NCI-H2029 (cell line): ENCODE data around the gene XKR7.
"Not testable (repeated sequence)": the region's sequence is repeated elsewhere in the genome, so short reads cannot be mapped to it uniquely, and the experiment has no call there.

Experiments used
- DNase-seq: peaks from one replicate; lab custom pipeline; 2025; lab: John Stamatoyannopoulos, UW

Gene XKR7

GRCh38 chr20:32017711-32018251 is 49.8 kb downstream of the XKR7 start:
- DNase-seq, result peak; percentile 86

GRCh38 chr20:32018269-32019155 is 50.6 kb downstream of the XKR7 start:
- DNase-seq, result peak; percentile 82

- DNase-seq, result peak; percentile 37
Observed at GRCh38 chr20:32019156-32019510, 51.2 kb downstream of the XKR7 start.

GRCh38 chr20:32019563-32020463 is 51.9 kb downstream of the XKR7 start:
- DNase-seq, result no peak

GRCh38 chr20:32021091-32021490 is 53.1 kb downstream of the XKR7 start:
- DNase-seq, result no peak

GRCh38 chr20:32024683-32025295 is 56.8 kb downstream of the XKR7 start:
- no peak for DNase-seq

GRCh38 chr20:32027643-32028042 is 59.7 kb downstream of the XKR7 start:
- no peak for DNase-seq

GRCh38 chr20:32028647-32029372 is 60.9 kb downstream of the XKR7 start:
- no peak for DNase-seq

GRCh38 chr20:32029561-32029960 is 61.6 kb downstream of the XKR7 start:
- no peak for DNase-seq

GRCh38 chr20:32031007-32031958 is 63.3 kb downstream of the XKR7 start:
- peak; percentile 67 for DNase-seq

- DNase-seq, result no peak
Observed at GRCh38 chr20:32033316-32033715, 65.4 kb downstream of the XKR7 start.

- not testable (repeated sequence) for DNase-seq
Observed at GRCh38 chr20:32033721-32034120, 65.8 kb downstream of the XKR7 start.

- DNase-seq, result no peak
Observed at GRCh38 chr20:32034581-32035425, 66.9 kb downstream of the XKR7 start.

GRCh38 chr20:32035426-32035779 is 67.5 kb downstream of the XKR7 start:
- no peak for DNase-seq

GRCh38 chr20:32036252-32036651 is 68.3 kb downstream of the XKR7 start:
- DNase-seq, result no peak

GRCh38 chr20:32036716-32037485 is 69.0 kb downstream of the XKR7 start:
- DNase-seq, result no peak

- DNase-seq, result no peak
Observed at GRCh38 chr20:32037929-32038328, 70.0 kb downstream of the XKR7 start.

- peak; percentile 32 for DNase-seq
Observed at GRCh38 chr20:32040142-32040953, 72.4 kb downstream of the XKR7 start.
